ENCODE data around the gene FBXO30.

Gene FBXO30

GRCh38 chr6:145829102-145829501 is 14.5 kb upstream of the FBXO30 start:
- Histone ChIP-seq H4K91ac (ENCODE audit: low read length) (peak overlapping the region; percentile 50), H3K18ac (ENCODE audit: low read depth in 1 of 2, low read length in 2 of 2) (no peak overlapping the region), H3K4ac (ENCODE audit: low read depth in 1 of 2, low read length in 2 of 2) (peak overlapping the region in 1 of 2 experiments; percentile 64), H2BK15ac (ENCODE audit: low read depth, poor library complexity, severe bottlenecking) (no peak overlapping the region), H3K23ac (ENCODE audit: low read length in 2 of 2) (no peak overlapping the region), H3K14ac (ENCODE audit: low read length in 2 of 2) (no peak overlapping the region), H2BK5ac (ENCODE audit: low read depth, low read length, poor library complexity, severe bottlenecking) (no peak overlapping the region), H3K4me3 (ENCODE audit: insufficient read depth in 1 of 2, low read depth in 1 of 2, low read length in 2 of 2) (no peak overlapping the region), H3K9me3 (ENCODE audit: control insufficient read depth, low read length) (no peaks in the 10 kb centered on the region), H2AFZ (ENCODE audit: low read depth, low read length) (no peak overlapping the region), H2AK5ac (ENCODE audit: low read length, severe bottlenecking) (no peak overlapping the region), H2BK12ac (ENCODE audit: low read length in 2 of 2) (no peak overlapping the region), H3K4me2 (ENCODE audit: low read length, poor library complexity, severe bottlenecking) (no peak overlapping the region), H2BK120ac (ENCODE audit: low read depth, low read length) (no peak overlapping the region), H4K8ac (ENCODE audit: low read length) (no peak overlapping the region), H3K4me1 (ENCODE audit: control insufficient read depth, insufficient read depth, low read depth, low read length) (peaks cover 3% of the 10 kb centered on the region), H3K36me3 (ENCODE audit: control insufficient read depth in 1 of 2, insufficient read depth in 2 of 2, low read depth in 1 of 2, low read length in 2 of 2) (no peaks in the 10 kb centered on the region), H3K79me1 (replicated peaks; ENCODE audit: low read length, poor library complexity, severe bottlenecking) (no peaks in the 10 kb centered on the region), H3K27me3 (ENCODE audit: control insufficient read depth in 1 of 2, insufficient read depth in 1 of 2, low read length in 2 of 2) (no peaks in the 10 kb centered on the region), H3K27ac (ENCODE audit: low read length, poor library complexity, severe bottlenecking) (no peak overlapping the region), H3K9ac (ENCODE audit: low read length) (no peak overlapping the region)
- no peak for DNase-seq
- WGBS = 88% methylated on average over 2 of the region's 2 CpGs

GRCh38 chr6:145824344-145824743 is 9.7 kb upstream of the FBXO30 start:
- H3K79me1 ChIP-seq (replicated peaks; ENCODE audit: low read length, poor library complexity, severe bottlenecking) = no peaks in the 10 kb centered on the region
- H3K27ac ChIP-seq (ENCODE audit: low read length, poor library complexity, severe bottlenecking) = no peak overlapping the region
- H3K9ac ChIP-seq (ENCODE audit: low read length) = no peak overlapping the region
- no peak overlapping the region for H2BK5ac ChIP-seq (ENCODE audit: low read depth, low read length, poor library complexity, severe bottlenecking)
- H3K27me3 ChIP-seq (ENCODE audit: control insufficient read depth in 1 of 2, insufficient read depth in 1 of 2, low read length in 2 of 2) = no peaks in the 10 kb centered on the region
- no peak overlapping the region for H2BK120ac ChIP-seq (ENCODE audit: low read depth, low read length)
- WGBS = 100% methylated on average over 3 of the region's 3 CpGs
- H2AFZ ChIP-seq (ENCODE audit: low read depth, low read length) = no peak overlapping the region
- peaks cover 3% of the 10 kb centered on the region for H3K4me1 ChIP-seq (ENCODE audit: control insufficient read depth, insufficient read depth, low read depth, low read length)
- H2AK5ac ChIP-seq (ENCODE audit: low read length, severe bottlenecking) = no peak overlapping the region
- no peaks in the 10 kb centered on the region for H3K9me3 ChIP-seq (ENCODE audit: control insufficient read depth, low read length)
- H3K14ac ChIP-seq (ENCODE audit: low read length in 2 of 2) = no peak overlapping the region
- H4K91ac ChIP-seq (ENCODE audit: low read length) = no peak overlapping the region
- H3K36me3 ChIP-seq (ENCODE audit: control insufficient read depth in 1 of 2, insufficient read depth in 2 of 2, low read depth in 1 of 2, low read length in 2 of 2) = peaks cover 0 to 4% of the 10 kb centered on the region in 2 experiments
- no peak overlapping the region for H3K4me3 ChIP-seq (ENCODE audit: insufficient read depth in 1 of 2, low read depth in 1 of 2, low read length in 2 of 2)
- no peak overlapping the region for H3K4ac ChIP-seq (ENCODE audit: low read depth in 1 of 2, low read length in 2 of 2)
- no peak overlapping the region for H3K23ac ChIP-seq (ENCODE audit: low read length in 2 of 2)
- no peak overlapping the region for H3K18ac ChIP-seq (ENCODE audit: low read depth in 1 of 2, low read length in 2 of 2)
- no peak overlapping the region for H4K8ac ChIP-seq (ENCODE audit: low read length)
- no peak overlapping the region for H2BK15ac ChIP-seq (ENCODE audit: low read depth, poor library complexity, severe bottlenecking)
- H2BK12ac ChIP-seq (ENCODE audit: low read length in 2 of 2) = no peak overlapping the region
- no peak overlapping the region for H3K4me2 ChIP-seq (ENCODE audit: low read length, poor library complexity, severe bottlenecking)
- DNase-seq = no peak

- H2BK12ac ChIP-seq (ENCODE audit: low read length in 2 of 2) = no peak overlapping the region
- H2BK15ac ChIP-seq (ENCODE audit: low read depth, poor library complexity, severe bottlenecking) = no peak overlapping the region
- no peak overlapping the region for H3K4ac ChIP-seq (ENCODE audit: low read depth in 1 of 2, low read length in 2 of 2)
- H3K4me1 ChIP-seq (ENCODE audit: control insufficient read depth, insufficient read depth, low read depth, low read length) = no peaks in the 10 kb centered on the region
- H2AK5ac ChIP-seq (ENCODE audit: low read length, severe bottlenecking) = no peak overlapping the region
- peaks cover 0 to 4% of the 10 kb centered on the region in 2 experiments for H3K36me3 ChIP-seq (ENCODE audit: control insufficient read depth in 1 of 2, insufficient read depth in 2 of 2, low read depth in 1 of 2, low read length in 2 of 2)
- no peak overlapping the region for H3K18ac ChIP-seq (ENCODE audit: low read depth in 1 of 2, low read length in 2 of 2)
- H2BK120ac ChIP-seq (ENCODE audit: low read depth, low read length) = no peak overlapping the region
- H3K27ac ChIP-seq (ENCODE audit: low read length, poor library complexity, severe bottlenecking) = no peak overlapping the region
- H4K91ac ChIP-seq (ENCODE audit: low read length) = no peak overlapping the region
- H2AFZ ChIP-seq (ENCODE audit: low read depth, low read length) = no peak overlapping the region
- H3K9ac ChIP-seq (ENCODE audit: low read length) = no peak overlapping the region
- H3K79me1 ChIP-seq (replicated peaks; ENCODE audit: low read length, poor library complexity, severe bottlenecking) = no peaks in the 10 kb centered on the region
- H3K9me3 ChIP-seq (ENCODE audit: control insufficient read depth, low read length) = no peaks in the 10 kb centered on the region
- H4K8ac ChIP-seq (ENCODE audit: low read length) = no peak overlapping the region
- H2BK5ac ChIP-seq (ENCODE audit: low read depth, low read length, poor library complexity, severe bottlenecking) = no peak overlapping the region
- H3K4me2 ChIP-seq (ENCODE audit: low read length, poor library complexity, severe bottlenecking) = no peak overlapping the region
- WGBS = 68% methylated on average over 1 of the region's 1 CpG
- peak; percentile 34 for DNase-seq
- no peak overlapping the region for H3K14ac ChIP-seq (ENCODE audit: low read length in 2 of 2)
- H3K4me3 ChIP-seq (ENCODE audit: insufficient read depth in 1 of 2, low read depth in 1 of 2, low read length in 2 of 2) = no peak overlapping the region
- no peaks in the 10 kb centered on the region for H3K27me3 ChIP-seq (ENCODE audit: control insufficient read depth in 1 of 2, insufficient read depth in 1 of 2, low read length in 2 of 2)
- no peak overlapping the region for H3K23ac ChIP-seq (ENCODE audit: low read length in 2 of 2)
These were observed 8.8 kb upstream of the FBXO30 start for GRCh38 chr6:145823328-145823944.

- Histone ChIP-seq H2BK15ac (ENCODE audit: low read depth, poor library complexity, severe bottlenecking) (no peak overlapping the region), H3K27me3 (ENCODE audit: control insufficient read depth in 1 of 2, insufficient read depth in 1 of 2, low read length in 2 of 2) (no peaks in the 10 kb centered on the region), H2BK120ac (ENCODE audit: low read depth, low read length) (no peak overlapping the region), H2BK5ac (ENCODE audit: low read depth, low read length, poor library complexity, severe bottlenecking) (no peak overlapping the region), H3K36me3 (ENCODE audit: control insufficient read depth in 1 of 2, insufficient read depth in 2 of 2, low read depth in 1 of 2, low read length in 2 of 2) (peaks cover 0 to 4% of the 10 kb centered on the region in 2 experiments), H4K8ac (ENCODE audit: low read length) (no peak overlapping the region), H3K4me3 (ENCODE audit: insufficient read depth in 1 of 2, low read depth in 1 of 2, low read length in 2 of 2) (no peak overlapping the region), H3K79me1 (replicated peaks; ENCODE audit: low read length, poor library complexity, severe bottlenecking) (no peaks in the 10 kb centered on the region), H3K18ac (ENCODE audit: low read depth in 1 of 2, low read length in 2 of 2) (no peak overlapping the region), H3K4me1 (ENCODE audit: control insufficient read depth, insufficient read depth, low read depth, low read length) (no peaks in the 10 kb centered on the region), H2AK5ac (ENCODE audit: low read length, severe bottlenecking) (no peak overlapping the region), H4K91ac (ENCODE audit: low read length) (no peak overlapping the region), H3K27ac (ENCODE audit: low read length, poor library complexity, severe bottlenecking) (no peak overlapping the region), H3K14ac (ENCODE audit: low read length in 2 of 2) (no peak overlapping the region), H2AFZ (ENCODE audit: low read depth, low read length) (no peak overlapping the region), H3K23ac (ENCODE audit: low read length in 2 of 2) (no peak overlapping the region), H3K9ac (ENCODE audit: low read length) (no peak overlapping the region), H3K4me2 (ENCODE audit: low read length, poor library complexity, severe bottlenecking) (no peak overlapping the region), H2BK12ac (ENCODE audit: low read length in 2 of 2) (no peak overlapping the region), H3K9me3 (ENCODE audit: control insufficient read depth, low read length) (no peaks in the 10 kb centered on the region), H3K4ac (ENCODE audit: low read depth in 1 of 2, low read length in 2 of 2) (no peak overlapping the region)
- no CpG with 5 or more reads among the region's 2 CpGs for WGBS
- DNase-seq = no peak
These were observed 7.9 kb upstream of the FBXO30 start for GRCh38 chr6:145822456-145822855.

Measured in mesenchymal stem cell (in vitro differentiated cells and primary cell).